ENCODE measurements around the gene OSBPL7. TPM values are rescaled to one million over a fixed set of nuclear protein-coding genes. Genes with fewer than 3 reads are reported as not detected.

OSBPL7 gene
- total and polyA plus RNA-seq, 2 of the 13 experiments (the other 11 are each of a cell fraction or from before 2014, with no cell fraction given): 4.7 to 6.6 TPM

- TF ChIP-seq, protein P1, sequence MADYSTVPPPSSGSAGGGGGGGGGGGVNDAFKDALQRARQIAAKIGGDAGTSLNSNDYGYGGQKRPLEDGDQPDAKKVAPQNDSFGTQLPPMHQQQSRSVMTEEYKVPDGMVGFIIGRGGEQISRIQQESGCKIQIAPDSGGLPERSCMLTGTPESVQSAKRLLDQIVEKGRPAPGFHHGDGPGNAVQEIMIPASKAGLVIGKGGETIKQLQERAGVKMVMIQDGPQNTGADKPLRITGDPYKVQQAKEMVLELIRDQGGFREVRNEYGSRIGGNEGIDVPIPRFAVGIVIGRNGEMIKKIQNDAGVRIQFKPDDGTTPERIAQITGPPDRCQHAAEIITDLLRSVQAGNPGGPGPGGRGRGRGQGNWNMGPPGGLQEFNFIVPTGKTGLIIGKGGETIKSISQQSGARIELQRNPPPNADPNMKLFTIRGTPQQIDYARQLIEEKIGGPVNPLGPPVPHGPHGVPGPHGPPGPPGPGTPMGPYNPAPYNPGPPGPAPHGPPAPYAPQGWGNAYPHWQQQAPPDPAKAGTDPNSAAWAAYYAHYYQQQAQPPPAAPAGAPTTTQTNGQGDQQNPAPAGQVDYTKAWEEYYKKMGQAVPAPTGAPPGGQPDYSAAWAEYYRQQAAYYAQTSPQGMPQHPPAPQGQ (CRISPR knock-in tag; IDR thresholded peaks at IDR 0.05; ENCODE audit: borderline replicate concordance): no peak
- TF ChIP-seq MLX (CRISPR knock-in tag; IDR thresholded peaks at IDR 0.05): no peak
- TF ChIP-seq MBNL3 (CRISPR knock-in tag; conservative IDR thresholded peaks at IDR 0.05): no peak
- no peak for TF ChIP-seq FOXK2 (IDR thresholded peaks at IDR 0.05)
- no peak for TF ChIP-seq TCF7L2 (IDR thresholded peaks at IDR 0.05; ENCODE audit: low read depth, low read length)
- TF ChIP-seq, protein P2, sequence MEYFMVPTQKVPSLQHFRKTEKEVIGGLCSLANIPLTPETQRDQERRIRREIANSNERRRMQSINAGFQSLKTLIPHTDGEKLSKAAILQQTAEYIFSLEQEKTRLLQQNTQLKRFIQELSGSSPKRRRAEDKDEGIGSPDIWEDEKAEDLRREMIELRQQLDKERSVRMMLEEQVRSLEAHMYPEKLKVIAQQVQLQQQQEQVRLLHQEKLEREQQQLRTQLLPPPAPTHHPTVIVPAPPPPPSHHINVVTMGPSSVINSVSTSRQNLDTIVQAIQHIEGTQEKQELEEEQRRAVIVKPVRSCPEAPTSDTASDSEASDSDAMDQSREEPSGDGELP (IDR thresholded peaks at IDR 0.05; ENCODE audit: borderline replicate concordance, low read depth): peak; percentile 24; the same call in 1 of the 2 replicates
- peak; percentile 78; the same call in 1 of the 2 replicates for TF ChIP-seq CEBPB (IDR thresholded peaks at IDR 0.05; ENCODE audit: borderline replicate concordance, low read depth, low read length)
- TF ChIP-seq JUND (CRISPR knock-in tag; IDR thresholded peaks at IDR 0.05): no peak
- TF ChIP-seq KLF15 (CRISPR knock-in tag; IDR thresholded peaks at IDR 0.05; ENCODE audit: borderline replicate concordance): no peak
- TF ChIP-seq, protein P3, sequence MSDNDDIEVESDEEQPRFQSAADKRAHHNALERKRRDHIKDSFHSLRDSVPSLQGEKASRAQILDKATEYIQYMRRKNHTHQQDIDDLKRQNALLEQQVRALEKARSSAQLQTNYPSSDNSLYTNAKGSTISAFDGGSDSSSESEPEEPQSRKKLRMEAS (IDR thresholded peaks at IDR 0.05): peak; percentile 48
- no peak for TF ChIP-seq CENPT (CRISPR knock-in tag; IDR thresholded peaks at IDR 0.05; ENCODE audit: low read depth)
- TF ChIP-seq ZNF274 (CRISPR knock-in tag; IDR thresholded peaks at IDR 0.05): no peak
- TF ChIP-seq, protein P4, sequence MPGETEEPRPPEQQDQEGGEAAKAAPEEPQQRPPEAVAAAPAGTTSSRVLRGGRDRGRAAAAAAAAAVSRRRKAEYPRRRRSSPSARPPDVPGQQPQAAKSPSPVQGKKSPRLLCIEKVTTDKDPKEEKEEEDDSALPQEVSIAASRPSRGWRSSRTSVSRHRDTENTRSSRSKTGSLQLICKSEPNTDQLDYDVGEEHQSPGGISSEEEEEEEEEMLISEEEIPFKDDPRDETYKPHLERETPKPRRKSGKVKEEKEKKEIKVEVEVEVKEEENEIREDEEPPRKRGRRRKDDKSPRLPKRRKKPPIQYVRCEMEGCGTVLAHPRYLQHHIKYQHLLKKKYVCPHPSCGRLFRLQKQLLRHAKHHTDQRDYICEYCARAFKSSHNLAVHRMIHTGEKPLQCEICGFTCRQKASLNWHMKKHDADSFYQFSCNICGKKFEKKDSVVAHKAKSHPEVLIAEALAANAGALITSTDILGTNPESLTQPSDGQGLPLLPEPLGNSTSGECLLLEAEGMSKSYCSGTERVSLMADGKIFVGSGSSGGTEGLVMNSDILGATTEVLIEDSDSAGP (CRISPR knock-in tag; IDR thresholded peaks at IDR 0.05; ENCODE audit: borderline replicate concordance): no peak
- TF ChIP-seq ZNF503 (CRISPR knock-in tag; IDR thresholded peaks at IDR 0.05): no peak
- no peak for TF ChIP-seq GPBP1L1 (CRISPR knock-in tag; IDR thresholded peaks at IDR 0.05)
- no peak for TF ChIP-seq SP140L (CRISPR knock-in tag; IDR thresholded peaks at IDR 0.05; ENCODE audit: borderline replicate concordance)
- TF ChIP-seq KLF16 (CRISPR knock-in tag; IDR thresholded peaks at IDR 0.05): peak in 1 of 2 experiments; percentile 17; a peak in 1 of 4 replicates
- no peak for TF ChIP-seq AGO1 (IDR thresholded peaks at IDR 0.05; ENCODE audit: low read depth, low read length, poor library complexity, severe bottlenecking)
- TF ChIP-seq ZSCAN25 (CRISPR knock-in tag; IDR thresholded peaks at IDR 0.05): no peak
- TF ChIP-seq ZBTB7A (CRISPR knock-in tag; IDR thresholded peaks at IDR 0.05): no peak
- no peak for TF ChIP-seq MATR3 (CRISPR knock-in tag; IDR thresholded peaks at IDR 0.05)
- TF ChIP-seq ARNTL (CRISPR knock-in tag; IDR thresholded peaks at IDR 0.05): 0 out of 2 replicates have a peak, but pooled peaks have one; percentile 35
- no peak for TF ChIP-seq ZNF788 (CRISPR knock-in tag; IDR thresholded peaks at IDR 0.05; ENCODE audit: borderline replicate concordance)
These were observed 22.6 kb upstream of the OSBPL7 start (continued) for GRCh38 chr17:47844227-47844626.

All from HepG2 (cell line).